Pancreas (tissue), 10 donors: ENCODE measurements around the gene CMTM5. TPM values are rescaled to one million over a fixed set of nuclear protein-coding genes. Genes with fewer than 3 reads are reported as not detected.

Experiments
- ATAC-seq, 4 donors: fragments of 200-7000 bp; cut with Tn5 transposase; one replicate each; pipeline versions ENCODE4 v1.8.0 to v1.9.1; 2020; ENCODE audit warnings: mild to moderate bottlenecking in 4 of 4, moderate library complexity in 4 of 4
- DNase-seq, 6 donors: peaks; one replicate each; pipeline ENCODE4 v3.0.0-alpha.2; 2020
- FAIRE-seq: peaks from 2 replicates; lab custom pipeline; 2012; peaks lifted over from hg19 to GRCh38; lab: Jason Lieb, UNC
- H3K27ac ChIP-seq, 4 donors: fragments of 200-600 bp; sonication (generic); 1 replicate in 3 of 4; 2 replicates in 1 of 4; pipeline versions ENCODE4 v1.5.0 to v1.8.0; 2020
- H3K27me3 ChIP-seq, 4 donors: fragments of 200-600 bp; one replicate each; pipeline ENCODE4 v1.8.0; 2021
- H3K36me3 ChIP-seq, 3 donors: fragments of 200-600 bp; sonication (generic) in 1 of 3; one replicate each; pipeline versions ENCODE4 v1.5.0 to v1.8.0; 2020 to 2021
- H3K4me1 ChIP-seq, 3 donors: fragments of 200-600 bp; one replicate each; pipeline ENCODE4 v1.8.0; 2021
- H3K4me3 ChIP-seq, 4 donors: fragments of 200-600 bp; sonication (generic) in 2 of 4; one replicate each; pipeline versions ENCODE4 v1.5.0 to v1.8.0; 2020 to 2021
- H3K9me3 ChIP-seq, 4 donors: fragments of 200-600 bp; one replicate each; pipeline ENCODE4 v1.8.0; 2021
- CTCF ChIP-seq, 4 donors: fragments of 200-600 bp; sonication (generic) in 3 of 4; IDR thresholded peaks; one replicate each; pipeline versions ENCODE4 v1.5.0 to v1.8.0; 2021; ENCODE audit warnings: antibody characterized with exemption in 4 of 4
- WGBS, 2 donors: extraction: QIAGEN DNeasy Blood & Tissue Kit; methylation state at CpG; one replicate each; pipeline ENCODE4 v1.1.7; 2013; 5-methylcytosine and 5-hydroxymethylcytosine counted together
- intact Hi-C, 3 donors: fragments of 100-400 bp; cut with DNase I; formaldehyde crosslinking; loops; one replicate each; pipeline versions ENCODE4 v1.11.1 to v1.14.2; 2022
- polyA plus RNA-seq, 2 donors: library from polyadenylated mRNA; stranded (reverse); fragments of 200-250 nt; gene quantifications; one replicate each; pipeline ENCODE4 v1.2.3, GENCODE V29; 2013
- total RNA-seq, 6 donors: library from RNA; stranded (reverse); fragmentation: NEBNext Ultra II Directional in 4 of 6; extraction: Animal tissue kit (Norgen Biotek cat#: 25700) in 4 of 6; gene quantifications; one replicate each; pipeline versions ENCODE4 v1.2.1 to v1.2.4, GENCODE V29; 2021 to 2023
- donor health status: healthy with polysubstance abuse.
- donor health status: DM: no; HTN: no; CAD: no; lungs with moderate emphysema.
- donor health status: DM: no; HTN: no; CAD: no.
- donor health status: control.
- donor health status: control.
- donor health status: Bipolar disorder and iron deficiency.
- donor health status: DM: yes; HTN: yes; CAD: no.
- donor health status: DM: no; HTN: no; CAD: no.
- donor health status: DM: no; HTN: no; CAD: no.
- donor health status: DM: yes; HTN: yes; CAD: no.

CMTM5 gene
- total and polyA plus RNA-seq, 8 donors = 0.16 to 0.53 (median 0.25) TPM; not detected in 5

- TF ChIP-seq CTCF (IDR thresholded peaks at IDR 0.05) = no peak
- intact Hi-C loops = loop anchor here in 1 of 3 donors (5.0 kb wide), 1 partner anchor 114 kb away; no protein-coding TSS in a partner anchor
- Histone ChIP-seq H3K9me3 (no peaks in the 10 kb centered on the region), H3K27me3 (no peaks in the 10 kb centered on the region), H3K36me3 (no peaks in the 10 kb centered on the region), H3K4me1 (peaks cover 0 to 7% (median 0%) of the 10 kb centered on the region in 3 donors), H3K4me3 (no peak overlapping the region), H3K27ac (no peak overlapping the region)
- ATAC-seq (no peak), DNase-seq (no peak), FAIRE-seq (no peak)
- 71 to 77% methylated on average over 4 of the region's 4 CpGs for WGBS, 2 donors
Observed at GRCh38 chr14:23380976-23381375, 4.1 kb downstream of the CMTM5 start.

- no peak overlapping the region for H3K4me3 ChIP-seq
- no peak for ATAC-seq
- no peak for TF ChIP-seq CTCF (IDR thresholded peaks at IDR 0.05)
- intact Hi-C loops = loop anchor here in 1 of 3 donors (5.0 kb wide), 1 partner anchor 115 kb away; no protein-coding TSS in a partner anchor
- no peaks in the 10 kb centered on the region for H3K27me3 ChIP-seq
- no peak for DNase-seq
- H3K27ac ChIP-seq = no peak overlapping the region
- FAIRE-seq = no peak
- no peaks in the 10 kb centered on the region for H3K9me3 ChIP-seq
- H3K36me3 ChIP-seq = no peaks in the 10 kb centered on the region
- peaks cover 0 to 7% (median 0%) of the 10 kb centered on the region in 3 donors for H3K4me1 ChIP-seq
- WGBS, 2 donors = 65 to 72% methylated on average over 3 of the region's 3 CpGs
Observed at GRCh38 chr14:23381871-23382270, 5.0 kb downstream of the CMTM5 start.

GRCh38 chr14:23382276-23382675 is 5.4 kb downstream of the CMTM5 start:
- no peaks in the 10 kb centered on the region for H3K27me3 ChIP-seq
- H3K4me3 ChIP-seq = no peak overlapping the region
- no peaks in the 10 kb centered on the region for H3K9me3 ChIP-seq
- no peak for FAIRE-seq
- 88 to 96% methylated on average over 6 of the region's 6 CpGs for WGBS, 2 donors
- ATAC-seq = no peak
- TF ChIP-seq CTCF (IDR thresholded peaks at IDR 0.05) = no peak
- intact Hi-C loops = loop anchor here in 1 of 3 donors (5.0 kb wide), 1 partner anchor 115 kb away; no protein-coding TSS in a partner anchor
- no peaks in the 10 kb centered on the region for H3K36me3 ChIP-seq
- peaks cover 0 to 7% (median 0%) of the 10 kb centered on the region in 3 donors for H3K4me1 ChIP-seq
- no peak overlapping the region for H3K27ac ChIP-seq
- no peak for DNase-seq

GRCh38 chr14:23382731-23383440 is 6.0 kb downstream of the CMTM5 start:
- no peaks in the 10 kb centered on the region for H3K27me3 ChIP-seq
- FAIRE-seq (no peak), DNase-seq (no peak), ATAC-seq (no peak)
- 71 to 78% methylated on average over 10 of the region's 10 CpGs for WGBS, 2 donors
- H3K4me1 ChIP-seq = peaks cover 0 to 7% (median 0%) of the 10 kb centered on the region in 3 donors
- TF ChIP-seq CTCF (IDR thresholded peaks at IDR 0.05) = no peak
- H3K27ac ChIP-seq = no peak overlapping the region
- H3K9me3 ChIP-seq = no peaks in the 10 kb centered on the region
- intact Hi-C loops = loop anchor here in 1 of 3 donors (5.0 kb wide), 1 partner anchor 116 kb away; no protein-coding TSS in a partner anchor
- no peaks in the 10 kb centered on the region for H3K36me3 ChIP-seq
- no peak overlapping the region for H3K4me3 ChIP-seq
